MM.1S (cell line): ENCODE results near the gene SBDS.

ENCODE experiments used
- DNase-seq: peaks from one replicate; pipeline ENCODE4 v3.0.0-alpha.2; 2015
- H2AFZ ChIP-seq: fragments of 300-600 bp; sonication (generic); 2 replicates; pipeline ENCODE4 v1.6.0; 2016; ENCODE audit warnings: antibody characterized with exemption, low read length
- H3F3A ChIP-seq: fragments of 300-600 bp; sonication (generic); 2 replicates; pipeline ENCODE4 v1.6.1; 2016; ENCODE audit warnings: mild to moderate bottlenecking, antibody characterized with exemption, low read length, moderate library complexity, mixed read lengths; ENCODE audit not compliant: insufficient read depth
- H3K27ac ChIP-seq: fragments of 300-600 bp; sonication (generic); 2 replicates; pipeline ENCODE4 v1.5.1; 2016; ENCODE audit warnings: mild to moderate bottlenecking, low read length
- H3K27me3 ChIP-seq: fragments of 300-600 bp; sonication (generic); replicated peaks from 2 replicates; pipeline ENCODE4 v1.6.0; 2016; ENCODE audit warnings: low read length; ENCODE audit not compliant: insufficient read depth
- H3K36me3 ChIP-seq: fragments of 300-600 bp; sonication (generic); replicated peaks from 2 replicates; pipeline ENCODE4 v1.6.1; 2016; ENCODE audit warnings: mild to moderate bottlenecking, low read length, mixed read lengths; ENCODE audit not compliant: insufficient read depth
- H3K4me1 ChIP-seq: fragments of 300-600 bp; sonication (generic); 2 replicates; pipeline ENCODE4 v1.6.1; 2016; ENCODE audit warnings: low read length, mixed read lengths
- H3K4me2 ChIP-seq: fragments of 300-600 bp; sonication (generic); 2 replicates; pipeline ENCODE4 v1.6.0; 2016; ENCODE audit warnings: low read depth, low read length
- H3K4me3 ChIP-seq: fragments of 300-600 bp; sonication (generic); 2 replicates; pipeline ENCODE4 v1.5.1; 2016; ENCODE audit warnings: low read length, mixed read lengths
- H3K79me2 ChIP-seq: fragments of 300-600 bp; sonication (generic); 2 replicates; pipeline ENCODE4 v1.6.1; 2016; ENCODE audit warnings: mixed run types, low read length, mixed read lengths
- H3K9ac ChIP-seq: fragments of 300-600 bp; sonication (generic); 2 replicates; pipeline ENCODE4 v1.6.1; 2016; ENCODE audit warnings: low read length, mixed read lengths
- H3K9me2 ChIP-seq: fragments of 300-600 bp; sonication (generic); replicated peaks from 2 replicates; pipeline ENCODE4 v1.6.1; 2016; ENCODE audit warnings: mild to moderate bottlenecking, low read length, mixed read lengths; ENCODE audit not compliant: insufficient read depth
- H3K9me3 ChIP-seq: fragments of 300-600 bp; sonication (generic); replicated peaks from 2 replicates; pipeline ENCODE4 v1.6.1; 2016; ENCODE audit warnings: mild to moderate bottlenecking, low read length, mixed read lengths; ENCODE audit not compliant: insufficient read depth
- H4K20me1 ChIP-seq: fragments of 300-600 bp; sonication (generic); 2 replicates; pipeline ENCODE4 v1.6.1; 2016; ENCODE audit warnings: mild to moderate bottlenecking, low read length, moderate library complexity, mixed read lengths; ENCODE audit not compliant: insufficient read depth
- CTCF ChIP-seq: fragments of 300-600 bp; sonication (generic); IDR thresholded peaks from 2 replicates; pipeline ENCODE4 v1.5.1; 2016; ENCODE audit warnings: antibody characterized with exemption, low read length, mixed read lengths
- EZH2 ChIP-seq: fragments of 300-600 bp; sonication (generic); optimal IDR thresholded peaks from 2 replicates; pipeline ENCODE3; 2017; ENCODE audit warnings: low read depth, mild to moderate bottlenecking, antibody characterized with exemption, low read length, mixed read lengths
- EZH2phosphoT487 ChIP-seq: fragments of 300-600 bp; sonication (generic); IDR thresholded peaks from 2 replicates; pipeline ENCODE4 v1.6.1; 2018; ENCODE audit warnings: antibody characterized with exemption, low read length

SBDS gene

GRCh38 chr7:66937940-66938339 is 57.4 kb downstream of the SBDS start:
- H2AFZ ChIP-seq, result no peak overlapping the region
- H3K27ac ChIP-seq, result no peak overlapping the region

More at GRCh38 chr7:66937940-66938339, 57.4 kb downstream of the SBDS start:
- Histone ChIP-seq H4K20me1 (peaks cover 29% of the 10 kb centered on the region), H3K27me3 (no peaks in the 10 kb centered on the region), H3F3A (no peaks in the 10 kb centered on the region), H3K4me2 (no peak overlapping the region), H3K4me3 (no peak overlapping the region), H3K9me2 (no peaks in the 10 kb centered on the region), H3K9me3 (no peaks in the 10 kb centered on the region), H3K79me2 (peaks cover 87% of the 10 kb centered on the region), H3K9ac (no peak overlapping the region), H3K4me1 (no peaks in the 10 kb centered on the region), H3K36me3 (no peaks in the 10 kb centered on the region)
- DNase-seq, result no peak
- TF ChIP-seq CTCF (no peak), EZH2phosphoT487 (no peak), EZH2 (no peak)
